ENCODE results near the gene B3GNT4. TPM values are rescaled to one million over a fixed set of nuclear protein-coding genes. Genes with fewer than 3 reads are reported as not detected.
A peak's percentile ranks its signal among the peaks of the same experiment; 100 is the strongest.

Gene B3GNT4
- total and polyA plus RNA-seq, 2 of the 13 experiments (the other 11 are each of a cell fraction or from before 2014, with no cell fraction given) = 0.04 to 0.21 TPM

GRCh38 chr12:122225683-122226365 lies 22.3 kb downstream of the B3GNT4 start, which contains the start of gene DIABLO (continued):
- TF ChIP-seq, protein P1, sequence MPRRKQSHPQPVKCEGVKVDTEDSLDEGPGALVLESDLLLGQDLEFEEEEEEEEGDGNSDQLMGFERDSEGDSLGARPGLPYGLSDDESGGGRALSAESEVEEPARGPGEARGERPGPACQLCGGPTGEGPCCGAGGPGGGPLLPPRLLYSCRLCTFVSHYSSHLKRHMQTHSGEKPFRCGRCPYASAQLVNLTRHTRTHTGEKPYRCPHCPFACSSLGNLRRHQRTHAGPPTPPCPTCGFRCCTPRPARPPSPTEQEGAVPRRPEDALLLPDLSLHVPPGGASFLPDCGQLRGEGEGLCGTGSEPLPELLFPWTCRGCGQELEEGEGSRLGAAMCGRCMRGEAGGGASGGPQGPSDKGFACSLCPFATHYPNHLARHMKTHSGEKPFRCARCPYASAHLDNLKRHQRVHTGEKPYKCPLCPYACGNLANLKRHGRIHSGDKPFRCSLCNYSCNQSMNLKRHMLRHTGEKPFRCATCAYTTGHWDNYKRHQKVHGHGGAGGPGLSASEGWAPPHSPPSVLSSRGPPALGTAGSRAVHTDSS (CRISPR knock-in tag; conservative IDR thresholded peaks at IDR 0.05) = no peak
- TF ChIP-seq ZNF790 (CRISPR knock-in tag; IDR thresholded peaks at IDR 0.05; ENCODE audit: borderline replicate concordance) = no peak
- TF ChIP-seq ZBTB20 (CRISPR knock-in tag; IDR thresholded peaks at IDR 0.05; ENCODE audit: borderline replicate concordance, low read depth) = no peak; the same call in 1 of the 2 replicates
- TF ChIP-seq ZNF296 (CRISPR knock-in tag; conservative IDR thresholded peaks at IDR 0.05) = no peak
- no peak for TF ChIP-seq CBX1 (IDR thresholded peaks at IDR 0.05; ENCODE audit: low read depth)
- TF ChIP-seq, protein P2, sequence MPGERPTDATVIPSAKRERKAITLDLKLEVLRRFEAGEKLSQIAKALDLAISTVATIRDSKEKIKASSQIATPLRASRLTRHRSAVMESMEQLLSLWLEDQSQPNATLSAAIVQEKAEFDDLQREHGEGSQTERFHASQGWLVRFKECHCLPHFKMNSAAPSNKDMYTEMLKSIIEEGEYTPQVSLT (CRISPR knock-in tag; IDR thresholded peaks at IDR 0.05; ENCODE audit: borderline replicate concordance, low read depth) = no peak
- TF ChIP-seq ZNF569 (CRISPR knock-in tag; IDR thresholded peaks at IDR 0.05; ENCODE audit: borderline replicate concordance) = no peak
- TF ChIP-seq NFIB (CRISPR knock-in tag; IDR thresholded peaks at IDR 0.05; ENCODE audit: borderline replicate concordance) = no peak
- no peak for TF ChIP-seq ZNF543 (CRISPR knock-in tag; IDR thresholded peaks at IDR 0.05)
- TF ChIP-seq YEATS2 (CRISPR knock-in tag; IDR thresholded peaks at IDR 0.05; ENCODE audit: borderline replicate concordance) = peak; percentile 93
- TF ChIP-seq SNRNP70 (IDR thresholded peaks at IDR 0.05; ENCODE audit: low read depth, low read length) = no peak
- 0 out of 2 replicates have a peak, but pooled peaks have one; percentile 7 for TF ChIP-seq MTF2 (CRISPR knock-in tag; IDR thresholded peaks at IDR 0.05; ENCODE audit: borderline replicate concordance)
- TF ChIP-seq ZFP82 (CRISPR knock-in tag; IDR thresholded peaks at IDR 0.05; ENCODE audit: borderline replicate concordance) = no peak
- TF ChIP-seq ZNF782 (CRISPR knock-in tag; IDR thresholded peaks at IDR 0.05; ENCODE audit: borderline replicate concordance) = no peak; the same call in 1 of the 2 replicates
- no peak; the same call in 1 of the 2 replicates for TF ChIP-seq GLI4 (CRISPR knock-in tag; IDR thresholded peaks at IDR 0.05; ENCODE audit: borderline replicate concordance)
- no peak; the same call in 1 of the 2 replicates for TF ChIP-seq ETS1 (CRISPR knock-in tag; IDR thresholded peaks at IDR 0.05)
- TF ChIP-seq NCOA5 (CRISPR knock-in tag; IDR thresholded peaks at IDR 0.05) = no peak
- TF ChIP-seq, protein P3, sequence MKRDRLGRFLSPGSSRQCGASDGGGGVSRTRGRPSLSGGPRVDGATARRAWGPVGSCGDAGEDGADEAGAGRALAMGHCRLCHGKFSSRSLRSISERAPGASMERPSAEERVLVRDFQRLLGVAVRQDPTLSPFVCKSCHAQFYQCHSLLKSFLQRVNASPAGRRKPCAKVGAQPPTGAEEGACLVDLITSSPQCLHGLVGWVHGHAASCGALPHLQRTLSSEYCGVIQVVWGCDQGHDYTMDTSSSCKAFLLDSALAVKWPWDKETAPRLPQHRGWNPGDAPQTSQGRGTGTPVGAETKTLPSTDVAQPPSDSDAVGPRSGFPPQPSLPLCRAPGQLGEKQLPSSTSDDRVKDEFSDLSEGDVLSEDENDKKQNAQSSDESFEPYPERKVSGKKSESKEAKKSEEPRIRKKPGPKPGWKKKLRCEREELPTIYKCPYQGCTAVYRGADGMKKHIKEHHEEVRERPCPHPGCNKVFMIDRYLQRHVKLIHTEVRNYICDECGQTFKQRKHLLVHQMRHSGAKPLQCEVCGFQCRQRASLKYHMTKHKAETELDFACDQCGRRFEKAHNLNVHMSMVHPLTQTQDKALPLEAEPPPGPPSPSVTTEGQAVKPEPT (CRISPR knock-in tag; IDR thresholded peaks at IDR 0.05; ENCODE audit: low read depth) = no peak; the same call in 1 of the 2 replicates
- TF ChIP-seq ZNF180 (CRISPR knock-in tag; IDR thresholded peaks at IDR 0.05; ENCODE audit: borderline replicate concordance, low read depth) = no peak
- TF ChIP-seq ZNF230 (CRISPR knock-in tag; IDR thresholded peaks at IDR 0.05) = no peak; the same call in 1 of the 2 replicates
- TF ChIP-seq FOXO1 (CRISPR knock-in tag; IDR thresholded peaks at IDR 0.05) = peak; percentile 49; the same call in 1 of the 2 replicates
- no peak for TF ChIP-seq ZKSCAN1 (IDR thresholded peaks at IDR 0.05; ENCODE audit: low read length)
- peak; percentile 98 for TF ChIP-seq YY1 (IDR thresholded peaks at IDR 0.05; ENCODE audit: insufficient read depth, insufficient replicate concordance, low read depth, low read length)

All from HepG2 (cell line).